ENCODE measurements around the gene HOXD9. TPM values are rescaled to one million over a fixed set of nuclear protein-coding genes. Genes with fewer than 3 reads are reported as not detected.

Gene HOXD9
- total RNA-seq, 2 donors from 2014 or later, result not detected

DNA sequence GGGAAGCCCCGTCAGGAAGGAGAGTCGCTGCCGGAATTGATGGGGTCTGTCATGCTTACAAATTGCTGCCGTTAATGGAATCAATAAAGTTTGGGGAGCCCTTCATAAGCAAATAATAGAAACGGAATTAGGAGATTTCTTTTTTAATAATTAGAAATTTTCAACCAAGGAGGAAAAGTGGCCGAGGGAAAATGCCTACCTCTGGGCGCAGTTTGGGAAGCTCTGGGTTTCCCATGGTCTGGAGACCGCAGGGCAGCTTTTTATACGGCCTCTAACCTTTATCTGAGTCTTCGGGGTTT is 40.0 kb upstream of the HOXD9 start:
- Mint-ChIP-seq H3K9me3 (peaks cover 4% of the 10 kb centered on the region), H3K4me1 (no peaks in the 10 kb centered on the region), H3K36me3 (ENCODE audit: low read depth) (peaks cover 45% of the 10 kb centered on the region), H3K4me3 (no peak overlapping the region), H3K27ac (no peak overlapping the region), H3K27me3 (peaks cover 60% of the 10 kb centered on the region)
- ATAC-seq (replicated peaks), result no peak

DNA sequence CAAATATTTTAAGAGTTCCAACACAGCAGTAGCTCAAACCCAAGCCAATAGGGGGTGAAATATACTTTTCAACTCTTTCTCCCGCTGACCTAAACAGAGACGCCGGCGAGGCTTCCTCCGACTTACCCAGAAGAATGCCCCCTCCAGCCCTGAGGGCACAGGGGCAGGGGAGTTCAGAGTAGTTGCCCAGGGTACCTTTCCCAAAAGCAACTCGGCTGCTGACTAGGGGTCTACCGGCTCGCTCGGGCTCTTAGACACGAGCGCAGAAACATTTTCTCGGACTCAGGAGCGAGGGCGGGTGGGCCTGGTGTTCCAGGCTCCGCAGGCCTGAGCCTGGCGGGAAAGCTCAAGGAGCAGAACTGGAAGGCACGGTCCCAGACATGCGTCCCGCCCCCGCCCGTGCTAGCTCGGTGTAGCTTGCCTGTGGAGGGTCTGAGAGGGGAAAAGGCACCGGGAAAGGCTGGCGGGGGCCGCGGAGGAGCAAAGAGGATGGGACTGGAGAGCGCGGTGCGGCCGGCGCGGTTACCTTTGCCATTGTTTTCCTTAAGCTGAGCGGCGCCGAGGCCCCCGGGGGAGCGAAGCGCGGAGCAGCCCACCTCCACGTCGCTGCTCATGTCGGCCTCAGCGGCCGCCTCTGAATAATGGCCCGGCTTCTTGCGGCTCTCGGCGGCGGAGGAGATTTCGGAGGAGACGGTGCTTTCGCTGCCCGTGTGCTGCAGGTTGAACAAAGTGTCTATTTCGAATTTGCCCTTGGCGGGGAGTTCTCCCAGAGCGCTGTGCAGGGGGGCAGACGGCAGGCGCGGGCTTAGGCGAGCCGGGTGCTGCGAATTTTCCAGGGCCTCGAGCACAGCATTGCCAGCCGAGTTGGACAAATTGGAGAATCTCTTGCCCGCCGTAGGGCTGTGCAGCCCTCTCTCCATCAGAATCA is 39.4 kb upstream of the HOXD9 start:
- H3K36me3 Mint-ChIP-seq (ENCODE audit: low read depth), result peaks cover 45% of the 10 kb centered on the region
- no peaks in the 10 kb centered on the region for H3K4me1 Mint-ChIP-seq
- H3K27ac Mint-ChIP-seq, result no peak overlapping the region
- H3K4me3 Mint-ChIP-seq, result no peak overlapping the region
- peaks cover 60% of the 10 kb centered on the region for H3K27me3 Mint-ChIP-seq
- no peak for ATAC-seq (replicated peaks)
- peaks cover 4% of the 10 kb centered on the region for H3K9me3 Mint-ChIP-seq

- H3K4me1 Mint-ChIP-seq, result no peaks in the 10 kb centered on the region
- no peak within 1 kb of the TSS for H3K4me3 Mint-ChIP-seq
- H3K36me3 Mint-ChIP-seq (ENCODE audit: low read depth), result peaks cover 40% of the 10 kb centered on the region
- H3K27me3 Mint-ChIP-seq, result peaks cover 57% of the 10 kb centered on the region
- no peaks in the 10 kb centered on the region for H3K9me3 Mint-ChIP-seq
- H3K27ac Mint-ChIP-seq, result no peak within 1 kb of the TSS
- ATAC-seq (replicated peaks), result no peak
These were observed 38.7 kb upstream of the HOXD9 start, which contains the start of gene EVX2 for GRCh38 chr2:176083796-176084261. TSS of gene EVX2 (minus strand) at chr2:176083962. CDS start at chr2:176083776, 186 bp downstream.

- Mint-ChIP-seq H3K36me3 (ENCODE audit: low read depth) (peaks cover 31% of the 10 kb centered on the region), H3K4me3 (no peak overlapping the region), H3K27me3 (peaks cover 54% of the 10 kb centered on the region), H3K4me1 (no peaks in the 10 kb centered on the region), H3K27ac (no peak overlapping the region), H3K9me3 (no peaks in the 10 kb centered on the region)
- no peak for ATAC-seq (replicated peaks)
These were observed 37.9 kb upstream of the HOXD9 start for GRCh38 chr2:176084611-176085119.

DNA sequence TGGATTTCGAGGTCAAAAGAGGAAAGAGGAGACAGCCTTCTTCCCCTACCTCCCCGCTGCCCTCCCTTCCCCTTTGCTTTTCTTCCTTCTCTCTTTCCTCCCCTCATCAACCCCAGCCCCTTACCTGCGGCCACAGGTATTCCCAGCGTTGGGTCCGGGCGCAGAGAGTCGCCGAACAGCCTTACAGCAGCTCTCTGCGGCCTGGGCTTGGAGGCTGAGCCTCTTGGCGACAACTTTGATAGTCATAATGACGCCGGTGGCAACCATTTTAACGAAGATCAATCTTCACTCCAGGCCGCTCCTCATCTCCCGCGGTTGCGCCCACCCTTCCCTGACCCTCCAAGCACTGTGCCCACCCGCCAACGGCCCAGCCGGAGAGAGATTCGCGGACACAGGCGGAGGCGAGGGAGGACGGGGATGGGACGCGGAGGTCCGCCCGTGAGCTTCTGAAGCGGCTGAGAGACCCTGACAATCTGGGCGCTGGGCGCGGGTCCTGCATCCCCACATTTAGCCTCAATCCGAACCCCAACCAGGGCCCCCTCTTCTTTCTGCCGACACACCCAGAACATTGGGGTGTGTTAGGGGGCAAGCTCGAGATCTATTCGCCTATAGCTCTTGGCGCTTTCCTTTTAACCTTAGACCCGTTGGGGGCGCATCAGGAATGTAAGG is 37.3 kb upstream of the HOXD9 start:
- Mint-ChIP-seq H3K4me1 (no peaks in the 10 kb centered on the region), H3K36me3 (ENCODE audit: low read depth) (peaks cover 31% of the 10 kb centered on the region), H3K4me3 (no peak overlapping the region), H3K27ac (no peak overlapping the region), H3K9me3 (no peaks in the 10 kb centered on the region), H3K27me3 (peaks cover 57% of the 10 kb centered on the region)
- ATAC-seq (replicated peaks), result no peak

DNA sequence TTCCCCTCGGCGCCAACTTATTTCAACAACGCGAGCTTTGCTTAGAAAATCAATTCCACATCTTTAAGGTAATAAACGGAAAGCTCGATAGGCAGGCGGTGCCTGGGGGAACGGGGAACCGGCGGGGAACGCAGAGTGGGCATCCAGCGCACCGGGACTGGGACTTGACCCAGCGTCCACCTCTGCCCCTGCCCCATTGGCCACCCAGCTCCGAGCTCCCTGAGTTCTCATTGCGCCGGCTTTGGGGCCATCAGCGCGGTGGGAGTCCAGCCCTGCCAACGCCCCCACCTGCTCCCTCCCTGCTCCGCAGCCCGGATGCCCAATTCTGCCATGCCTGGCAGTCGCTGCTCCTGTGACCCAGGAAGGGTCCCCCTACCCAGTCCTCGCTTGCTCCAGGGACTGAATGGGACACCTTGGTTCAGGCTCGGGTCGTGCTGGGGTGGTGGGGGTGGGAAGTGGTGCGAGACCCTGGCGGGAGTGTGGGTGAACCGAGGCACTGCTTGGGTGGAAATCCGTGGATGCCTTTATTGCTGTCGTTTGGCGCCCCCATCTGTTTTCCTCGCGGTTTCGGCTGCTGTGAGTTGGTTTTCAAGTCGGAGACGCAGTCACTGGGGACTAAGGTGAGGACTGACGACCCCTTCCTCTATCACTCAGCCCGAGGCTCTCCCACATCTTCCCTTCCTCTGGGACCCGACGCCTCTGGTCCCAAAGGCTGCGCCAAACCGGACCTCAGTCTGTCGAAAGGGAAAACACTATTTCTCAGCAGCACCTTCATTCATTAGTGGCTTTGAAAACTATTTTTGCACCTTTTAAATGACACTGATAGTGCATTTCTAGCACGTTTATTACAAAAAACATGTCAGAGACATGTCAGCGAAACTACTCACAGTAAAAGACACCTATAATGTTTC is 36.4 kb upstream of the HOXD9 start:
- Mint-ChIP-seq H3K27me3 (peaks cover 60% of the 10 kb centered on the region), H3K36me3 (ENCODE audit: low read depth) (peaks cover 29% of the 10 kb centered on the region), H3K9me3 (peaks cover 3% of the 10 kb centered on the region), H3K4me1 (no peaks in the 10 kb centered on the region), H3K4me3 (no peak overlapping the region), H3K27ac (no peak overlapping the region)
- no peak for ATAC-seq (replicated peaks)

GRCh38 chr2:176087330-176088047 is 35.0 kb upstream of the HOXD9 start:
- H3K4me3 Mint-ChIP-seq, result no peak overlapping the region
- no peak overlapping the region for H3K27ac Mint-ChIP-seq
- peaks cover 5% of the 10 kb centered on the region for H3K9me3 Mint-ChIP-seq
- H3K36me3 Mint-ChIP-seq (ENCODE audit: low read depth), result peaks cover 32% of the 10 kb centered on the region
- ATAC-seq (replicated peaks), result no peak
- H3K27me3 Mint-ChIP-seq, result peaks cover 61% of the 10 kb centered on the region
- no peaks in the 10 kb centered on the region for H3K4me1 Mint-ChIP-seq

- ATAC-seq (replicated peaks), result no peak
- H3K9me3 Mint-ChIP-seq, result peaks cover 5% of the 10 kb centered on the region
- peak overlapping the region; percentile 34 for H3K4me3 Mint-ChIP-seq
- no peak overlapping the region for H3K27ac Mint-ChIP-seq
- H3K27me3 Mint-ChIP-seq, result peaks cover 57% of the 10 kb centered on the region
- peaks cover 33% of the 10 kb centered on the region for H3K36me3 Mint-ChIP-seq (ENCODE audit: low read depth)
- H3K4me1 Mint-ChIP-seq, result no peaks in the 10 kb centered on the region
These were observed 34.2 kb upstream of the HOXD9 start for GRCh38 chr2:176088048-176088936.

DNA sequence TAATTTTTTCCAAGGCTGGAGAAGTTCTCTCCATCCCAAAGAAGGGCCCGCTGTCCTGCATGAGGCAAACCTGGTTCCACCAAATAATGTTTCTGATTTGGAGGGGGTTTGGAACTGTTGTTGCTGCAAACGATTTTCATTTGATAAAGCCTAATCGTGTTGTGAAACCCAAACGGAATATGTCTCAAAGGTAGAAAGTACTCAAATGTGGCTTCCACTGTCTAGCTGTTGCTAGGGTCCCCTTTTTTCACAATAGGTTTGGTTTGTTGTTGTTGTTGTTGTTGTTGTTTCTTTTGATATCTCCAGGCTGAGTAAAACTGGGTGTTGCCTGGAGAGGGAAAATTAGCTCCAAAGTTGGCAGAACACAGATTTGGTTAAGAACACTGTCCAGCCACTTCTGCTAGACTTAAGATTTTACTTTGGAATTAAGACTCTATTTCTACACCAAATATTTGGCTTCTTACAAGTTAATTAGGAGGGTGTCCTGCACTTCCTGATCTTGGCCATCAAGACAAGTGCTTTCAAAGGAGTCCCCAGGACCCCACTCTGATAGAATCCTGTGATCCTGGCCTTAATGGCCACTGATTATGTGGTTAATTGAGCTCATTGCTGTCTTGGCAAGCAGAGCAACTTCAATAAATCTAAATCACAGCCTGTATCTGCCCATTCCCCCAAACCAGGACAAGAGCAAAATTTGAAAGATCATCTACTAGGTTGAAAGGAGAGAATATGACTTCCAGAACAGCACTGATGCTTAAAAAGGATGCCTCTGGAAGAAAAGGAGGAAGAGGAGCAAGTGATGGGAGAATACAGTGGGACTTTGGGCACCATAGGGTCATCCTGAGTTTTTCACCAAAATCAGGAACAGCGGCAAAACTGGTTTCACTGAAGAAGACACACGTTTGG is 33.3 kb upstream of the HOXD9 start:
- H3K36me3 Mint-ChIP-seq (ENCODE audit: low read depth), result peaks cover 36% of the 10 kb centered on the region

DNA sequence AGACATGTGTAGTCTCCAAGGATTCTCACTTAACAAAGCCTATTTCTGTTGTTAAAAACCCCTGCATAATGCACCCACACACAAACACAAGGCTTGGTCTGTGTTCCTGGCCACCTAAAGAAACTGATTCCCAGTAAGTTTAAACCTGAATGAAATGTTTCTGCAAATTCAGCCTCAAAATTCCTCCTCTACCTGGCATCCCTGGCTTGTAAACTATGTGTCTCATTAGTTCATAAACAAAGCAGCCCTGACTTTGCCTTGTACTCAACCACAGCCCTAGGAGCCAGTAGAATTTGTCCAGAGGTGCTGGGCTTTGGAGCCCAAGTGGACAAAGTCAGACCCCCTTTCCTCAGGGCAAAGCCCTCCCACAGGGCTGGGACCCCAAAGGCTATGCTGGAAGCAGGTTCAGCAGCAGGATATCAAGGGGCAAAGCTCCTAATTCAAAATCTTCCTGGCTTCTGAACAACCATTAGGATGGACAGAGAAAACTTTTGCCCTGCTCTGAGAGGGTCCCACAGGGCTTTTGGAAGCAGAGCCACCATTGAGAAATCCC is 32.6 kb upstream of the HOXD9 start:
- peaks cover 31% of the 10 kb centered on the region for H3K36me3 Mint-ChIP-seq (ENCODE audit: low read depth)
- ATAC-seq (replicated peaks), result no peak
- peaks cover 9% of the 10 kb centered on the region for H3K9me3 Mint-ChIP-seq
- peaks cover 59% of the 10 kb centered on the region for H3K27me3 Mint-ChIP-seq
- peaks cover 4% of the 10 kb centered on the region for H3K4me1 Mint-ChIP-seq
- H3K4me3 Mint-ChIP-seq, result no peak overlapping the region
- no peak overlapping the region for H3K27ac Mint-ChIP-seq

More for the DNA sequence above, 33.3 kb upstream of the HOXD9 start:
- H3K27me3 Mint-ChIP-seq, result peaks cover 58% of the 10 kb centered on the region
- H3K27ac Mint-ChIP-seq, result no peak overlapping the region
- no peak overlapping the region for H3K4me3 Mint-ChIP-seq
- H3K4me1 Mint-ChIP-seq, result peaks cover 4% of the 10 kb centered on the region
- no peak for ATAC-seq (replicated peaks)
- H3K9me3 Mint-ChIP-seq, result peaks cover 9% of the 10 kb centered on the region

DNA sequence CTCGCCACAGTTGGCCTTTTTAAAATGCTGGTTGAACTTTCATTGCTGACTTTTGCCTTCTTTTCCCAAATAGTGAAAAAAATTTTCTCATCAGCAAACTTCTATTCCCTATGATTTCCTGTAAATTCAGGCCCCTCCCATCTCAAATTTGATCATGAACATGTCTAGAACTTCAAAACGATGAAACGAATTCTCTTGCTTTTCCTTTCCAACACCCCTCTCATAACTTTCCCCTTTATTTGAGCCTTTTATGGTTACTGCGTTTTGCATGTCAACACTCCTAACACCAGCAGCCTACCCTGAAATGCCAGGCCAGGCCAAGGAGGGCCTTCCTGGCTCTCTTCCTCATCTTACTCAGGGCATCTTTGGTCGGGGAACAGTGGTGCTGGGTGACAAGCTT is 31.7 kb upstream of the HOXD9 start:
- Mint-ChIP-seq H3K27ac (no peak overlapping the region), H3K4me1 (peaks cover 4% of the 10 kb centered on the region), H3K4me3 (no peak overlapping the region), H3K36me3 (ENCODE audit: low read depth) (peaks cover 30% of the 10 kb centered on the region), H3K27me3 (peaks cover 65% of the 10 kb centered on the region), H3K9me3 (peaks cover 9% of the 10 kb centered on the region)
- no peak for ATAC-seq (replicated peaks)

All from activated T-helper 17 cell treated with anti-CD3 and anti-CD28 coated beads, Interleukin-2, amount 50 U/mL, for 72 hours (primary cell).